ENCODE data around the gene TMEM45B.
A peak's percentile ranks its signal among the peaks of the same experiment; 100 is the strongest.
"Not testable (repeated sequence)": the region's sequence is repeated elsewhere in the genome, so short reads cannot be mapped to it uniquely, and the experiment has no call there.

The TMEM45B gene

DNA sequence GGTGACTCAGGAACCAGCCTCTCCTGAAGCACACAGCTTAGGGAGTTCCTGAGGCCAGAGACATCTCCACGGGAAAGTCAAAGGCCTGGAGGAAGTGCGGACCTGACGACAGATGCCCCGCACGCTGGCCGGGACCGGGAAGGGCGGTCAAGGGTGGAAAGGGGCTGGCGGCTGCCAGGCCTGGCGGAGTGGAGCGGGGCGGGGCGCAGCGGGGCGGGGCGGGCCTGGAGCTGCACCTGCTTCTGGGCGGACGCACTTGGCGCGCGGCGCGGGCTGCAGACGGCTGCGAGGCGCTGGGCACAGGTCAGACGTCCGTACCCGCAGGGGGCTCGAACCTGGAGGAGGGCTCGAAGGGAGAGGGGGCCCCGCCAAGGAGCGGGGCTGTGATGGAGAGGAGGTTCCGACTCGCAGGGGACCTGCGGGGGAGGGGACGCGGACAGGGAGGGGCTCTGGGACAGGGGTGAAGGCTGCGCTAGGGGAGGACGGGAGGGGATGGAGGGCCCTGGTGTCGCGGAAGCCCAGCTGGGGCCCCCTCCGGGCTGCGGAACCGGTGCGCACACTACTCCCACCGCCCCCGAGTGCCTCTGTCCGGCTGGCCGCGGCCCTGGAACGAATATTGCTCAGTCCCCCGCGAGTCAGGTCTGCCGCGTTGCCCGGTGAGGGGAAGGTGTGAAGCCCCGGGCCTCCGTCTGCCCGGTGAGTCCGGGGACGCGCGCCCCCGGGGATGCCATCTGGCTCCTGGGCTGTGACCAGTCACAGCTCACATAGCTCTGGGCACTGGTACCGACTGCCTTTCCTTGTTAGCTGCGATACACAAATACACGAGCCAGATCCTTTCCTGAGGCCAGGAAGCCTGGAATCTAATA is at the start of gene TMEM45B:
TSS of gene TMEM45B (plus strand) at position 253 of the 866 bp plus-strand sequence. CDS start 36,635 bp downstream, outside the sequence.
- TF ChIP-seq, protein P1, sequence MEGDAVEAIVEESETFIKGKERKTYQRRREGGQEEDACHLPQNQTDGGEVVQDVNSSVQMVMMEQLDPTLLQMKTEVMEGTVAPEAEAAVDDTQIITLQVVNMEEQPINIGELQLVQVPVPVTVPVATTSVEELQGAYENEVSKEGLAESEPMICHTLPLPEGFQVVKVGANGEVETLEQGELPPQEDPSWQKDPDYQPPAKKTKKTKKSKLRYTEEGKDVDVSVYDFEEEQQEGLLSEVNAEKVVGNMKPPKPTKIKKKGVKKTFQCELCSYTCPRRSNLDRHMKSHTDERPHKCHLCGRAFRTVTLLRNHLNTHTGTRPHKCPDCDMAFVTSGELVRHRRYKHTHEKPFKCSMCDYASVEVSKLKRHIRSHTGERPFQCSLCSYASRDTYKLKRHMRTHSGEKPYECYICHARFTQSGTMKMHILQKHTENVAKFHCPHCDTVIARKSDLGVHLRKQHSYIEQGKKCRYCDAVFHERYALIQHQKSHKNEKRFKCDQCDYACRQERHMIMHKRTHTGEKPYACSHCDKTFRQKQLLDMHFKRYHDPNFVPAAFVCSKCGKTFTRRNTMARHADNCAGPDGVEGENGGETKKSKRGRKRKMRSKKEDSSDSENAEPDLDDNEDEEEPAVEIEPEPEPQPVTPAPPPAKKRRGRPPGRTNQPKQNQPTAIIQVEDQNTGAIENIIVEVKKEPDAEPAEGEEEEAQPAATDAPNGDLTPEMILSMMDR (IDR thresholded peaks at IDR 0.05; ENCODE audit: borderline replicate concordance, control extremely low read depth, extremely low read depth, insufficient read depth, missing control alignments): no peak
- in situ Hi-C loops (cut with MboI; ENCODE audit: low sequenced_read_pairs, unreplicated experiment): no loop called here
- peak; percentile 21 for DNase-seq (ENCODE audit: low spot score)

DNA sequence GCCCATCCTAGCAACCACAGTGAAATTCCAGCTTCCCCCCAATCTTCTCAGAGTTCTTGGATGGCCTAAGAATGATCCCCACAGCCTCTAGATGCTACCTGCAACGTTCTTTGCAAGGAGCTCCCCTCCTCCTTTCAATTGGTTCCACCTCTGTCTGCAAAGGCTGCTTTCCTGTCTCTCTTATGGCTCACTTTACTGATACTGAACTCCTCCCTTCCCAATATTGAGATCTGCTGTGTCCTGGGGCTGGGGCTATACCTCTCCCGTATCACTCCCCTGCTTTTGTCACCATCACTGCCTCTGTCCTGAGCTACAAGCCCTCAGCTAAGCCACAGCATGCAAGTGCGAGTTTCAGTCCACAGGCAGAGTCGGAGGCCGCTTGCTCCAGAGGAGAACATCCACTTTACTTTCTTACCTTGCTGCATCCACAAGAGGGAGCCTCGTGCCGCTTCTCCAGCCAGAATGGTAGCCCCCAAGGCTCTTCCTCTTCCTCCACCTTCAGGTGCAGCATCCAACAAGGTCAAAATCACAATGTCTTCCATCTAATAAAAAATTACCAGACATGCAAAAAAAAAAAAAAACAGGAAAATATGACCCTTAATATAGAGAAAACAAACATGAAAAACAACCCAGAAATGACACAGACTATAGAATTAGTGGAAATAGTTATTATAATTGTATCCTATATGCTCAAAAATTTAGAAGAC is 48.6 kb upstream of the TMEM45B start:
- no peak for DNase-seq (ENCODE audit: low spot score)
- in situ Hi-C loops (cut with MboI; ENCODE audit: low sequenced_read_pairs, unreplicated experiment): no loop called here
- TF ChIP-seq, protein P1 (IDR thresholded peaks at IDR 0.05; ENCODE audit: borderline replicate concordance, control extremely low read depth, extremely low read depth, insufficient read depth, missing control alignments): no peak

DNA sequence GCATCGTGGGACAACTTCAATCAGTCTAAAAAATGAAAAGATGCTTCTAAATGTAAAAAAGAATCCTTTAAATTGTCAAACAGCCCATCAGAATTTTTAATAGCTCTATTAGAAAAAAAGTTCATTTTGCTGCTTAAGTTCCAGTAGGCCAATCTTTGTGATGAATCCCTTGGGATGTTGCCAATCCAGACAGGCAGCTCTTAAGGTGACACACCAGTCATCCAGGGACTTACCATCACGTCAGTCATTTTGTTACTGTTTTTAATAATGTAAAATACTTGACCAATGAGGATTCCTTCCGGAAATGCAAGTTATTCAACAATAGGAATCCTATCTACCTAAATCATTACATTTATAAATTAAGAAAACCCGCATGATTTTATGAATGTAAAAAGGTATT is 47.8 kb upstream of the TMEM45B start:
- in situ Hi-C loops (cut with MboI; ENCODE audit: low sequenced_read_pairs, unreplicated experiment): no loop called here
- TF ChIP-seq, protein P1 (IDR thresholded peaks at IDR 0.05; ENCODE audit: borderline replicate concordance, control extremely low read depth, extremely low read depth, insufficient read depth, missing control alignments): no peak
- no peak for DNase-seq (ENCODE audit: low spot score)

DNA sequence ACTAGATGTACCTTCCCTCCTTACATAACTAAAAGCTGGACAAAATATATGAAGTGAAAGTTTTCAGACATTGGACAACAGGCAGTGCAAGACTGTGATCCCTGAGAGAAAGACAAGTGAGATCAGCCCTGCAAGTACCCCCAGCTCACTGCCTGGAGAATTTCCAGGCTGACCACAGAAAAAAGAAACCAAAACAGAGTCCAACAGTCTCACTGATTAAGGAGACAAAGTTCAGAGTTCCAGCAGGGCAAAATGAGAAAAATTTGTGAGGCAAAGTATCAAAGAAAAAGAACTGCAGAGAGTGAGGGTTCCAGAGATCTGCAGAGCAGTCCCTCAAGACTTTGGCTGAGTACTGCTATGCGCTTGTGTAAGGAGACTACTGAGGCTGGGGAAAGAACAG is 47.3 kb upstream of the TMEM45B start:
- no peak for DNase-seq (ENCODE audit: low spot score)
- in situ Hi-C loops (cut with MboI; ENCODE audit: low sequenced_read_pairs, unreplicated experiment): no loop called here
- TF ChIP-seq, protein P1 (IDR thresholded peaks at IDR 0.05; ENCODE audit: borderline replicate concordance, control extremely low read depth, extremely low read depth, insufficient read depth, missing control alignments): no peak

DNA sequence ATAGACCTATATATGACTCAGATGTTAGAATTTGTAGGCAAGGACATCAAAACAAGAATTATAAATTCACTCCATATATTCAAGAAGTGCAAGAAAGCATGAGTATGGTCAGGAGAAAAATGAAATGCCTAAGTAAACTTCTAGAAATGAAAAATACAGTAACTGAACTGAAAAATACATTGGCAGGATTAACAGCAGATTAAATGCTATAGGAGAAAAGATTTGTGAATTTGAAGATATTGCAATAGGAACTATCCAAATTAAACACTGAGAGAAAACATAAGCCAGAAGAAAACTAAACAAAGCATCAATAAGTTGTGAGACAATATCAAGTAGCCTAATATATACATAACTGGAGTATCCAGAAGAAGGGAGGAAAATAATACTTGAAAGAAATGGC is 46.6 kb upstream of the TMEM45B start:
- in situ Hi-C loops (cut with MboI; ENCODE audit: low sequenced_read_pairs, unreplicated experiment): no loop called here
- no peak for DNase-seq (ENCODE audit: low spot score)
- TF ChIP-seq, protein P1 (IDR thresholded peaks at IDR 0.05; ENCODE audit: borderline replicate concordance, control extremely low read depth, extremely low read depth, insufficient read depth, missing control alignments): no peak

DNA sequence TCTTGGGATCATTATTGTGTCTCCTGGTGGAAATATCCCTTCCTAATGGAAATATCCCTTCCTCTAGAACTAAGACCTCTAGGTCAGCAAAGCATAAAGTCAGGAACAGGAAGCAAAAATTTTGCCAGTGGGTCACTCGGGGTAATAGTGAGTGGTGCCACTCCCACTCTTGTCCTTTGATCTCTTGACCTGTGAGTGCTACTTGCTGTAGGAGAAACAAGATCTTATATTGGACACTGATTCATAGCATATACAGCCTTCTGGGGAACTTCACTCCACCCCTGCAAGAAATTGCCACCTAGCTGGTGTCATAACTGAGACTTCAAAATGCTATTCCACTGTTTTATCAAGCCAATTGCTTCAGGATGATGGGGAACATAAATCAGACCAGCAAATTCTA is 44.7 kb upstream of the TMEM45B start:
- DNase-seq (ENCODE audit: low spot score): no peak
- in situ Hi-C loops (cut with MboI; ENCODE audit: low sequenced_read_pairs, unreplicated experiment): no loop called here
- TF ChIP-seq, protein P1 (IDR thresholded peaks at IDR 0.05; ENCODE audit: borderline replicate concordance, control extremely low read depth, extremely low read depth, insufficient read depth, missing control alignments): no peak

DNA sequence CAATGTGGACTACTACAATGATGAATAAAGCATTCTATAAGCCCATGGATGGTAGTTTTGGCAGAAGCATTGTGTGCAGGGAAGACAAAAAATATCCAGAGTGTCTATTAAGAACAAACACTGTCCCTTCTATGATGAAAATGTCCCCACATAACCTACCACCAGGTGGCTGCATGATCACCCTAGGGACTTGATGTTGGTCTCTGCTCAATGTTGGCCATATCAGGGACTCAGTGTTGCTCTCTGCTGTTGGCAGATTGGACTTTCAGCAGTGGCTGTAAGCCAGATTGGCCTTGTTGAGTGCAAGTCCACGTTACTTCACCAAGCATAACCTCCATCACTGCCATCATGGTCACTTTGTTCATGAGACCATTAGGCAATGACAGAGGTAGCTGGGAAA is 44.2 kb upstream of the TMEM45B start:
- in situ Hi-C loops (cut with MboI; ENCODE audit: low sequenced_read_pairs, unreplicated experiment); DNase-seq (ENCODE audit: low spot score): not testable (repeated sequence)

All from GM13976 (cell line).